Glutamatergic neuron (in vitro differentiated cells): Measurements from ENCODE around the gene HDAC8. TPM values are rescaled to one million over a fixed set of nuclear protein-coding genes. Genes with fewer than 3 reads are reported as not detected.

Source experiments
- DNase-seq: peaks from one replicate; pipeline ENCODE4 v3.0.0; 2022
- H3K27ac Mint-ChIP-seq: one replicate; pipeline ENCODE4 v1.8.0; 2020; ENCODE audit warnings: mild to moderate bottlenecking, mixed read lengths, inconsistent platforms; ENCODE audit not compliant: unreplicated experiment
- H3K27me3 Mint-ChIP-seq: one replicate; pipeline ENCODE4 v1.8.0; 2020; ENCODE audit warnings: mild to moderate bottlenecking, moderate library complexity, mixed read lengths, inconsistent platforms; ENCODE audit not compliant: unreplicated experiment
- H3K36me3 Mint-ChIP-seq: one replicate; pipeline ENCODE4 v1.8.0; 2020; ENCODE audit warnings: mild to moderate bottlenecking, mixed read lengths, inconsistent platforms; ENCODE audit not compliant: unreplicated experiment
- H3K4me1 Mint-ChIP-seq: one replicate; pipeline ENCODE4 v1.8.0; 2020; ENCODE audit warnings: mild to moderate bottlenecking, low read depth, mixed read lengths, inconsistent platforms; ENCODE audit not compliant: unreplicated experiment
- H3K4me3 Mint-ChIP-seq: one replicate; pipeline ENCODE4 v1.8.0; 2020; ENCODE audit warnings: mild to moderate bottlenecking, mixed read lengths, inconsistent platforms; ENCODE audit not compliant: unreplicated experiment
- H3K9me3 Mint-ChIP-seq: one replicate; pipeline ENCODE4 v1.8.0; 2020; ENCODE audit warnings: mild to moderate bottlenecking, moderate library complexity, mixed read lengths, inconsistent platforms; ENCODE audit not compliant: unreplicated experiment
- total RNA-seq: library from RNA; stranded (reverse); fragmentation: NEBNext Ultra II Directional; extraction: Animal tissue kit (Norgen Biotek cat#: 25700); gene quantifications from one replicate; pipeline ENCODE4 v1.2.1, GENCODE V29; 2021; ENCODE audit not compliant: unreplicated experiment
- TF ChIP-seq, protein P1 (sequence below): fragments of 200-600 bp; sonication (generic); IDR thresholded peaks from one replicate; pipeline ENCODE4 v1.5.0; 2021; ENCODE audit not compliant: partially characterized antibody, unreplicated experiment

Gene HDAC8
- total RNA-seq, 1 donor from 2014 or later: 49.0 TPM

GRCh38 chrX:72478351-72478750, 94.3 kb downstream of the HDAC8 start:
- Mint-ChIP-seq H3K27me3 (no peaks in the 10 kb centered on the region), H3K4me1 (peaks cover 10% of the 10 kb centered on the region), H3K9me3 (peaks cover 2% of the 10 kb centered on the region), H3K27ac (no peak overlapping the region), H3K4me3 (no peak overlapping the region), H3K36me3 (no peaks in the 10 kb centered on the region)
- no peak for DNase-seq
- TF ChIP-seq, protein P1, sequence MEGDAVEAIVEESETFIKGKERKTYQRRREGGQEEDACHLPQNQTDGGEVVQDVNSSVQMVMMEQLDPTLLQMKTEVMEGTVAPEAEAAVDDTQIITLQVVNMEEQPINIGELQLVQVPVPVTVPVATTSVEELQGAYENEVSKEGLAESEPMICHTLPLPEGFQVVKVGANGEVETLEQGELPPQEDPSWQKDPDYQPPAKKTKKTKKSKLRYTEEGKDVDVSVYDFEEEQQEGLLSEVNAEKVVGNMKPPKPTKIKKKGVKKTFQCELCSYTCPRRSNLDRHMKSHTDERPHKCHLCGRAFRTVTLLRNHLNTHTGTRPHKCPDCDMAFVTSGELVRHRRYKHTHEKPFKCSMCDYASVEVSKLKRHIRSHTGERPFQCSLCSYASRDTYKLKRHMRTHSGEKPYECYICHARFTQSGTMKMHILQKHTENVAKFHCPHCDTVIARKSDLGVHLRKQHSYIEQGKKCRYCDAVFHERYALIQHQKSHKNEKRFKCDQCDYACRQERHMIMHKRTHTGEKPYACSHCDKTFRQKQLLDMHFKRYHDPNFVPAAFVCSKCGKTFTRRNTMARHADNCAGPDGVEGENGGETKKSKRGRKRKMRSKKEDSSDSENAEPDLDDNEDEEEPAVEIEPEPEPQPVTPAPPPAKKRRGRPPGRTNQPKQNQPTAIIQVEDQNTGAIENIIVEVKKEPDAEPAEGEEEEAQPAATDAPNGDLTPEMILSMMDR: no peak

- Mint-ChIP-seq H3K9me3 (peaks cover 2% of the 10 kb centered on the region), H3K36me3 (no peaks in the 10 kb centered on the region), H3K27me3 (no peaks in the 10 kb centered on the region), H3K4me1 (peaks cover 10% of the 10 kb centered on the region), H3K4me3 (no peak overlapping the region), H3K27ac (no peak overlapping the region)
- DNase-seq: no peak
- TF ChIP-seq, protein P1: no peak
Observed at GRCh38 chrX:72477781-72478181, 94.9 kb downstream of the HDAC8 start.

DNA sequence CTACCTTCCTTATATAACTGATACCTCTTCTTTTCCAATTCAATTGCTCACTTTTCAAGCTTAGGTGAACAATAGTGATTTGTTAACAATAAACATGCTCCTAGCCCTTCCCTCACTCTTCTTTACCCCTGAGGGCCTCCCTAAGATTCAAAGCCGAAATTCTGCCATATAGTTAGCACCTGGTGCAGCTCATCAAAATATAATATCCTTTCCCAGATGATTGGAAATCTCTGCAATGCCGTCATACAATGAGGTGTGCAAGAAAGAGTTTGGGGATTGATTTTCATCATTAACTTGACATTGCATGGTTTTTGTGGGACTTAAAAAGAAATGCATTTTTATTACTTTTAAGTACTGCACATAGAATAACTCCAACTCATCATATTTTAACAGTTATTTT, 95.3 kb downstream of the HDAC8 start:
- Mint-ChIP-seq H3K4me3 (no peak overlapping the region), H3K27ac (no peak overlapping the region), H3K27me3 (no peaks in the 10 kb centered on the region), H3K36me3 (no peaks in the 10 kb centered on the region), H3K4me1 (peaks cover 10% of the 10 kb centered on the region), H3K9me3 (peaks cover 2% of the 10 kb centered on the region)
- TF ChIP-seq, protein P1: no peak
- no peak for DNase-seq

DNA sequence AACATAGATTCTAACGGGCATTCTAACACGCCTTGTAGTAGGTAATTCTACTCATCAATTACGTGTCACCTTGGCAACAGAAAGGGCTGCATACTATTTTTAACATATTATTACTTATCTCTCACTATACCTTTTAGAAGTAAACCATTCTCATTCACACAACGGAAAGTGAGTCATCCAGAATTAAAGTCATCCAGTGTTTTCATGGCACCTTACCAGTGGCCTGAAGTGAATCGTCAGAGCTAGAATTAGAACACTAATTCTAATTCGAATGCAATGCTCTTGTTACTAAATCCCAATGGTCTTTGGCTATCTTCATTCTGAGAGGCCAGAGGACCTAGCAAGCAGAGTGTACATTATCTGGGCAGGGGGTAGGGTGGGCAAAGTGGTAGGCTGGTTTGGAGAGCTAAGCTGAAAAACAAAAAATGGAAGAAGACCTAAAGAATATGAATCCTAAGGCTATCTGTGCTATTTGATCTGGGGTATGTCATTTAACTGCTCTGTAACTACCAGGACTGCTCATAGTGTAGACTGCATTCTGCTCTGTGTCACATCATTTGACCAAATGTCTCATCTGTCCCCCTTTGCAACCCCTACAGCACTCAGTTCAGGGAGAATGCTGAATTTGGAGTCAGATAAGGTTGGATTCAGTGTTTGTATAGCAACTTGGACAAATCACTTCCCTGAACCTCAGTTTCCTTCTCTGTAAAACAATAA, 96.5 kb downstream of the HDAC8 start:
- TF ChIP-seq, protein P1: no peak
- peaks cover 10% of the 10 kb centered on the region for H3K4me1 Mint-ChIP-seq
- H3K4me3 Mint-ChIP-seq: no peak overlapping the region
- no peak for DNase-seq
- H3K36me3 Mint-ChIP-seq: no peaks in the 10 kb centered on the region
- H3K9me3 Mint-ChIP-seq: peaks cover 2% of the 10 kb centered on the region
- H3K27ac Mint-ChIP-seq: no peak overlapping the region
- no peaks in the 10 kb centered on the region for H3K27me3 Mint-ChIP-seq

DNA sequence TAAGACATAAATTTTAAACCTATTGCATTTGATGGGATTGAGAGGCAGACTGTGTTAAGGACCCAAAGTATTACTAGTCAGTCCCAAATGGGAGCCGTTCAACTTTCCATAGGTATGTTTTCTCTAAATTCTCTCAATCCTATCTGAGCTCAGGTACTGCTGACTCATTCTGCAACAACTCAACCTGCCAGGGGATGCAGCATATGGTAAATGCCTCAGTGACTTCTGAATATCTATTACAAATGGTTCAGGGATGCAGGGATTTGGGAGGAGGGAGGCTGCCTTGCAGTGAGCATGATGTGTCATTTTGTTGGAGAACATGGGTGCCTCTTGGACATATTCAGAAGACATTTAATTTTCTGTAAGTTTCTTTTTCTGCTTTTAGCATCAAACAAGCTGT, 97.3 kb downstream of the HDAC8 start:
- Mint-ChIP-seq H3K36me3 (no peaks in the 10 kb centered on the region), H3K27ac (no peak overlapping the region), H3K4me3 (no peak overlapping the region), H3K27me3 (peaks cover 2% of the 10 kb centered on the region), H3K9me3 (peaks cover 2% of the 10 kb centered on the region), H3K4me1 (peaks cover 10% of the 10 kb centered on the region)
- DNase-seq: no peak
- TF ChIP-seq, protein P1: no peak
